Testis (tissue), 2 donors: Measurements from ENCODE around the gene C20orf173.

Source experiments
- POLR2A ChIP-seq: fragments of 450-650 bp; IDR thresholded peaks from one replicate; pipeline ENCODE4 v1.6.1; 2017; ENCODE audit warnings: antibody characterized with exemption, mild to moderate bottlenecking, moderate library complexity
- TF ChIP-seq, protein P1 (sequence below), 3 experiments: fragments of 450-650 bp in 2 of 3; fragments of 200-600 bp in 1 of 3; sonication (generic) in 1 of 3; IDR thresholded peaks; one replicate each; pipeline ENCODE4 v1.5.1; 2016 to 2019; ENCODE audit warnings: antibody characterized with exemption in 3 of 3, mild to moderate bottlenecking in 2 of 3, moderate library complexity in 1 of 3

DNA sequence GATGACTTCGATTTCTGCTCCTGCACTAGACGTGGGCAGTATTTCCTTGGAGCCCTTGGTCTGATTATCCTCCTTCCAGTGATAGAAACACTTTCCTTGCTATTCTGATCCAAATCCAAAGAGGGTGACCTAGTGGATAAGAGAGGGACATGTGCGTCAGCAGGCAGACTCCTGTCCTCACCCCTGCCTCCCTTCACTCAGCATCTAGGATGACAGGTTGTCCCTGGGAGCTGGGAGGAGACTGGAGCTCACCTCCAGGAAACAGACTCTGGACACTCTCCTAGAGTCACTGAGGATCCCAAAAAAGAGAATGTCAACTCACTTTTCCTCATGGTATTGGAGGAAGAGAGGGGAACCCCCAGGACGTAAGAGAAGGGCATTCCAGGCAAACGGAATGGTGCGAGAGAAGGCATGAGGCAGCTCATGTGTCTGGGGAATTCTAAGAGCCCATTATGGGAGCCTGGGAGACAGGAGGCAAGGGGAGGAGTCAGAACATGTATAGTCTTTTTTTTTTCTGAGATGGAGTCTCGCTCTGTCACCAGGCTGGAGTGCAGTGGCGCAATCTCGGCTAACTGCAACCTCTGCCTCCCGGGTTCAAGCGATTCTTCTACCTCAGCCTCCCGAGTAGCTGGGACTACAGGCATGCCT lies 2.2 kb downstream of the C20orf173 start:
- TF ChIP-seq POLR2A = no peak
- TF ChIP-seq, protein P1, sequence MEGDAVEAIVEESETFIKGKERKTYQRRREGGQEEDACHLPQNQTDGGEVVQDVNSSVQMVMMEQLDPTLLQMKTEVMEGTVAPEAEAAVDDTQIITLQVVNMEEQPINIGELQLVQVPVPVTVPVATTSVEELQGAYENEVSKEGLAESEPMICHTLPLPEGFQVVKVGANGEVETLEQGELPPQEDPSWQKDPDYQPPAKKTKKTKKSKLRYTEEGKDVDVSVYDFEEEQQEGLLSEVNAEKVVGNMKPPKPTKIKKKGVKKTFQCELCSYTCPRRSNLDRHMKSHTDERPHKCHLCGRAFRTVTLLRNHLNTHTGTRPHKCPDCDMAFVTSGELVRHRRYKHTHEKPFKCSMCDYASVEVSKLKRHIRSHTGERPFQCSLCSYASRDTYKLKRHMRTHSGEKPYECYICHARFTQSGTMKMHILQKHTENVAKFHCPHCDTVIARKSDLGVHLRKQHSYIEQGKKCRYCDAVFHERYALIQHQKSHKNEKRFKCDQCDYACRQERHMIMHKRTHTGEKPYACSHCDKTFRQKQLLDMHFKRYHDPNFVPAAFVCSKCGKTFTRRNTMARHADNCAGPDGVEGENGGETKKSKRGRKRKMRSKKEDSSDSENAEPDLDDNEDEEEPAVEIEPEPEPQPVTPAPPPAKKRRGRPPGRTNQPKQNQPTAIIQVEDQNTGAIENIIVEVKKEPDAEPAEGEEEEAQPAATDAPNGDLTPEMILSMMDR (IDR thresholded peaks at IDR 0.05) = no peak
